Measurements from ENCODE around the gene ZKSCAN8.
A peak's percentile ranks its signal among the peaks of the same experiment; 100 is the strongest.

Gene ZKSCAN8

DNA sequence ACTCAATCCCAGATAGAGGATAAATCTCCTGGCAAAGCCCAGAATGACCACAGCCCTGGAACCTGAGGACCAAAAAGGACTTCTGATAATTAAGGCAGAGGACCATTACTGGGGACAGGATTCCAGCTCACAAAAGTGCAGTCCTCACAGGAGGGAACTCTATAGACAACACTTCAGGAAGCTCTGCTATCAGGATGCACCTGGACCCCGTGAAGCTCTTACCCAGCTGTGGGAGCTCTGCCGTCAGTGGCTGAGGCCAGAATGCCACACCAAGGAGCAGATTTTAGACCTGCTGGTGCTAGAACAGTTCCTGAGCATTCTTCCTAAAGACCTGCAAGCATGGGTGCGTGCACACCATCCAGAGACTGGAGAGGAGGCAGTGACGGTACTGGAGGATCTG, 16.3 kb upstream of the ZKSCAN8 start:
- TF ChIP-seq, protein P1, sequence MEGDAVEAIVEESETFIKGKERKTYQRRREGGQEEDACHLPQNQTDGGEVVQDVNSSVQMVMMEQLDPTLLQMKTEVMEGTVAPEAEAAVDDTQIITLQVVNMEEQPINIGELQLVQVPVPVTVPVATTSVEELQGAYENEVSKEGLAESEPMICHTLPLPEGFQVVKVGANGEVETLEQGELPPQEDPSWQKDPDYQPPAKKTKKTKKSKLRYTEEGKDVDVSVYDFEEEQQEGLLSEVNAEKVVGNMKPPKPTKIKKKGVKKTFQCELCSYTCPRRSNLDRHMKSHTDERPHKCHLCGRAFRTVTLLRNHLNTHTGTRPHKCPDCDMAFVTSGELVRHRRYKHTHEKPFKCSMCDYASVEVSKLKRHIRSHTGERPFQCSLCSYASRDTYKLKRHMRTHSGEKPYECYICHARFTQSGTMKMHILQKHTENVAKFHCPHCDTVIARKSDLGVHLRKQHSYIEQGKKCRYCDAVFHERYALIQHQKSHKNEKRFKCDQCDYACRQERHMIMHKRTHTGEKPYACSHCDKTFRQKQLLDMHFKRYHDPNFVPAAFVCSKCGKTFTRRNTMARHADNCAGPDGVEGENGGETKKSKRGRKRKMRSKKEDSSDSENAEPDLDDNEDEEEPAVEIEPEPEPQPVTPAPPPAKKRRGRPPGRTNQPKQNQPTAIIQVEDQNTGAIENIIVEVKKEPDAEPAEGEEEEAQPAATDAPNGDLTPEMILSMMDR (IDR thresholded peaks at IDR 0.05; ENCODE audit: control insufficient read depth, extremely low read depth, insufficient read depth) = no peak
- DNase-seq (ENCODE audit: low read depth) = no peak
- H3K4me3 ChIP-seq (ENCODE audit: low read depth, low read length) = peak overlapping the region; percentile 84

DNA sequence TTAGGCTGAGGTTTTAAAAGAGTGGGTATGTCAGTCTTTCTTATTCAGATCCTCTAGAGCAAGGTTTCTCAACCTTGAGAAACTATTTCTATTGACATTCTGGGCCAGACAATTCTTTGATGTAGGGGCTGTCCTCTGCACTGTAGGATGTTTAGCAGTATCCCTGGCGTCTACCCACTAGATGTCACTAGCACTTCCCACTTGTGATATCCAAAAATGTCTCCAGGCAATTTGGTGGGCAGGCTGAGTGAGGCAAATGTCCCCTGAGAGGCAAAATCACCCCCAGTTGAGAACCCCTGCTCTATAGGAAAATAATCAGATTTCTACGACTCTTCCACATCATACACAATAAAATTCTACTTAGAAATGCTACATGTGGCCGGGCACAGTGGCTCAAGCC, 7.7 kb upstream of the ZKSCAN8 start:
- TF ChIP-seq, protein P1 (IDR thresholded peaks at IDR 0.05; ENCODE audit: control insufficient read depth, extremely low read depth, insufficient read depth) = peak; percentile 56
- H3K4me3 ChIP-seq (ENCODE audit: low read depth, low read length) = no peak overlapping the region
- no peak for DNase-seq (ENCODE audit: low read depth)

DNA sequence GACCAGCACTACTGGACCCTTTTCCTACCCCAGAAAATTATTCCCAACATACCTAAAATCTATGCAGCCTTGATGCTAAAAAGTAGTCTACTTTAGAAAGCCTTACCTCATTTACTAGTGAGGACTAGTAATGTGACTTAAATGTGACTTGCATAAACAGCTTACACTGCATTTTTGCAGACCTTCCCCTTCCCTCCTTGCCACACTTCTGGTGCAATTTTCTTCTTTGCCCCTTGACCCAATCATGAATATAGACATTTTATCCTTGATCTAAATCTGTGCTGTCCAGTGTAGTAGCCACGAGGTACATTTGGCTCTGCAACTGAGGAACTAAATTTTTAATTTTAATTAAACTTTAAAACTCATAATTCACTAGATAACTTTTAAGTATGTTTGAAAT, 7.0 kb upstream of the ZKSCAN8 start:
- TF ChIP-seq, protein P1 (IDR thresholded peaks at IDR 0.05; ENCODE audit: control insufficient read depth, extremely low read depth, insufficient read depth) = no peak
- no peak overlapping the region for H3K4me3 ChIP-seq (ENCODE audit: low read depth, low read length)
- DNase-seq (ENCODE audit: low read depth) = no peak

DNA sequence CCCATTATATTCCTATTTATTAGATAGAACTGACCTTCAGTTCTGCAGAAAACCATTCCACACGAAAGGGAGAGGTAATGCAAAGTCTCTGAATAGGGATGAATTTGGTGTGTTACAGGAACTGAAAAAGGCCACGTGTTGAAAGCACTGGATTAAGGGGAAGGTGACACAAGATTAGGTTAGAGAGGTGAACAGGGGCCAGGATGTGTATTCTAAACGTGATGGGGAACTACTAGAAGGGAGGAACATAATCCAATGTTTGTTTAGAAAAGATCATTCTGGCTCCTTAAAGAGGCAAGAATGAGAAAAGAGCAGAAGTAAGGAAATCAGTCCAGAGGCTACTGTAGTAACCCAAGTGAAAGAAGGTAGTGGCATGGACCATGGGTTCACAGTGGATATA, 6.3 kb upstream of the ZKSCAN8 start:
- DNase-seq (ENCODE audit: low read depth) = no peak
- TF ChIP-seq, protein P1 (IDR thresholded peaks at IDR 0.05; ENCODE audit: control insufficient read depth, extremely low read depth, insufficient read depth) = no peak
- H3K4me3 ChIP-seq (ENCODE audit: low read depth, low read length) = no peak overlapping the region

DNA sequence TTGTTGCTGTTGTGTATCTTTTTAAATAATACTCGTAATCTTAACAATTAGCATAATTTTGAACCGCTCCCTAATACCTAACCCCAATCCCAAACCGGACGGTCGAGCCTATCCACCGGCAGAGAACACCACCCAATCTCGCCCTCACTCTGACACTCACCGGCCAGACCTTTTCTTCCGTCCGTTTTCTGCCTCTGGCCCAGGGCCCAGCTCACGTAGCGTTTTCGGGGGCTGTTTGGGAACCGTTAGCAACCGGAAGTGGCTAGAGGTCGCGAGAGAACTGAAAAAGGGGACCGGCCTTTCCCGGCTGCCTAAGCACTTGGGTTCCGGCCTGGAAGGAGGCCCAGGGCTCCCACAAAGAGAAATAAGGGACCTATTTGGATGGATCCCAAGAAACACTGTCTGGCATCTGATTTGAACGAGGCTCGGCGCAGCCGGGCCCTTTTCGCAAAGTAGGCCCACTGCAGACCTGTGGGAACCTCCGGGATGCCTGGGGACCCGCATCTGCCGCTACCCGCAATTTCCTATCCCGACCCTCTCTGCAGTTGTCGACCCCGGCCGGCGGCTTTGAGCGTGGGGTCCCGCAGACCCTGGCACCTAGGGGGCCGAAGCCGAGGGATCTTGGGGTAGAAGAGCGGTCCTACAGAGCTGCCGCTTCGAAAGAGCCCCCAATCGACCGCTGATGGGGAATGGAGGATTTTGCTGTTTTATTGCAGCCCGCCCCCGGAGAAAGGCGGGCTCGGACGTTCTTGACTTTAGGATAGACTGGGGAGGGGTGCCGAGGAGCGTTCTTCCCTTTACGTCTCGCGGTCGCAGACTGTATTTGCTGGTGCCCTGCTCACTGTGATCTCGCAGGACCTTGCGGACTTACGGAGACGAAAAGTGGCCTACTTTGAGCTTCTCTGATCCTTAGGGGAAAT, 4.8 kb upstream of the ZKSCAN8 start:
- TF ChIP-seq, protein P1 (IDR thresholded peaks at IDR 0.05; ENCODE audit: control insufficient read depth, extremely low read depth, insufficient read depth) = no peak
- peak overlapping the region; percentile 68 for H3K4me3 ChIP-seq (ENCODE audit: low read depth, low read length)
- DNase-seq (ENCODE audit: low read depth) = peak; percentile 69

DNA sequence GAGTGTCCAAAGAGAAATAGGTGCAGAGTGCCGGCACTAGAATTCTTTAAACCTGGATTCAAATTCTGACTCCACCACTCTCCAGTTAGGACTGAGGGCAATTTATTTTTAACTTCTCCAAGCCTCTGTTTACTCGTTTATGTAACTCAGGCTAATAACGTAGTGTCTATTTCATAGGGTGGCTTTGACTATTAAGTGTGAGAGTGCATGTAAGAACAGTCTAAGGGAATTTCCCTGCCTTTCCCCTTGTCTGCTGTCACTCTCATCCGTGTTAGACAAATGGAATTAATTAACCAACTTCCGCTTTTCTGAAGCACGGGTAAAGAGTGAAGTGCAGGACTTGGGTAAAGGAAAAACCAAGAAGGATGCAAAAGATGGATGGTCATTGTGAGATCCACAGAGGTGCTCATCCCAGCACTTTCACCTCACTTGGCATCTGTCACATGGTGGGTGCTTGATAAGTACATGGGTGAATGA, 4.1 kb upstream of the ZKSCAN8 start:
- TF ChIP-seq, protein P1 (IDR thresholded peaks at IDR 0.05; ENCODE audit: control insufficient read depth, extremely low read depth, insufficient read depth) = no peak
- peak overlapping the region; percentile 68 for H3K4me3 ChIP-seq (ENCODE audit: low read depth, low read length)
- DNase-seq (ENCODE audit: low read depth) = no peak
